Neuronal stem cell (in vitro differentiated cells): ENCODE measurements around the gene BLTP2.
"Not testable (repeated sequence)": the region's sequence is repeated elsewhere in the genome, so short reads cannot be mapped to it uniquely, and the experiment has no call there.

Source experiments
- DNase-seq: peaks from one replicate; pipeline ENCODE4 v3.0.0-alpha.2; 2013; ENCODE audit warnings: low spot score
- H2AFZ ChIP-seq: one replicate; pipeline ENCODE4 v1.6.1; 2013; ENCODE audit warnings: mild to moderate bottlenecking, low read length, inconsistent platforms
- H2AK5ac ChIP-seq: 2 replicates; pipeline ENCODE4 v1.6.1; 2013; ENCODE audit warnings: low read depth, mild to moderate bottlenecking, inconsistent platforms, low read length, moderate library complexity, mixed read lengths
- H2BK120ac ChIP-seq: 2 replicates; pipeline ENCODE4 v1.6.1; 2013; ENCODE audit warnings: low read depth, mild to moderate bottlenecking, inconsistent platforms, low read length, moderate library complexity, mixed read lengths
- H2BK12ac ChIP-seq: one replicate; pipeline ENCODE4 v1.6.1; 2013; ENCODE audit warnings: low read length, inconsistent platforms
- H2BK15ac ChIP-seq: 2 replicates; pipeline ENCODE4 v1.6.1; 2013; ENCODE audit warnings: mild to moderate bottlenecking, low read length, inconsistent platforms, mixed read lengths
- H2BK5ac ChIP-seq: one replicate; pipeline ENCODE4 v1.6.1; 2013; ENCODE audit warnings: inconsistent platforms, mild to moderate bottlenecking, low read length, moderate library complexity
- H3K14ac ChIP-seq: one replicate; pipeline ENCODE4 v1.6.1; 2013; ENCODE audit warnings: low read length, inconsistent platforms
- H3K18ac ChIP-seq: 2 replicates; pipeline ENCODE4 v1.6.1; 2013; ENCODE audit warnings: low read length, inconsistent platforms
- H3K23ac ChIP-seq: 2 replicates; pipeline ENCODE4 v1.6.1; 2013; ENCODE audit warnings: low read depth, mild to moderate bottlenecking, mixed read lengths, low read length, inconsistent platforms; ENCODE audit not compliant: poor library complexity
- H3K27ac ChIP-seq: replicated peaks from 3 replicates; pipeline ENCODE4 v1.5.1; 2013; ENCODE audit warnings: low read length, inconsistent platforms
- H3K27me3 ChIP-seq, 3 experiments: 2 replicates each; pipeline ENCODE4 v1.6.1; 2013; ENCODE audit warnings: low read length in 3 of 3, mild to moderate bottlenecking in 2 of 3, inconsistent platforms in 1 of 3, low read depth in 1 of 3, mixed read lengths in 1 of 3, moderate library complexity in 1 of 3; ENCODE audit not compliant: control insufficient read depth in 3 of 3, insufficient read depth in 3 of 3
- H3K36me3 ChIP-seq, 2 donors: replicated peaks in 1 of 2; 2 replicates each; pipeline ENCODE4 v1.6.1; 2013; ENCODE audit warnings: low read length in 2 of 2; ENCODE audit not compliant: control insufficient read depth in 2 of 2, insufficient read depth in 2 of 2
- H3K4ac ChIP-seq: 2 replicates; pipeline ENCODE4 v1.6.1; 2013; ENCODE audit warnings: inconsistent platforms, mild to moderate bottlenecking, low read length, moderate library complexity
- H3K4me1 ChIP-seq, 2 donors: 1 replicate in 1 of 2; 2 replicates in 1 of 2; pipeline ENCODE4 v1.6.1; 2013; ENCODE audit warnings: low read length in 2 of 2, low read depth in 1 of 2; ENCODE audit not compliant: control insufficient read depth in 2 of 2, insufficient read depth in 1 of 2
- H3K4me2 ChIP-seq: one replicate; pipeline ENCODE4 v1.6.1; 2013; ENCODE audit warnings: mild to moderate bottlenecking, low read length, inconsistent platforms; ENCODE audit not compliant: insufficient read depth, poor library complexity, severe bottlenecking
- H3K4me3 ChIP-seq, 2 donors: 2 replicates each; pipeline ENCODE4 v1.5.1; 2013; ENCODE audit warnings: low read length in 2 of 2, mild to moderate bottlenecking in 2 of 2, inconsistent platforms in 1 of 2, moderate library complexity in 1 of 2
- H3K79me1 ChIP-seq: one replicate; pipeline ENCODE4 v1.6.1; 2013; ENCODE audit warnings: low read depth, mild to moderate bottlenecking, inconsistent platforms, low read length, moderate library complexity
- H3K9ac ChIP-seq: one replicate; pipeline ENCODE4 v1.6.1; 2013; ENCODE audit warnings: mild to moderate bottlenecking, low read depth, low read length, inconsistent platforms; ENCODE audit not compliant: poor library complexity
- H3K9me3 ChIP-seq, 2 donors: replicated peaks in 1 of 2; 2 replicates each; pipeline versions ENCODE3 to v1.6.1; 2013; ENCODE audit warnings: low read length in 2 of 2, mild to moderate bottlenecking in 2 of 2, inconsistent platforms in 1 of 2, low read depth in 1 of 2, mixed read lengths in 1 of 2, moderate library complexity in 1 of 2; ENCODE audit not compliant: control insufficient read depth in 2 of 2, insufficient read depth in 1 of 2
- H4K8ac ChIP-seq: one replicate; pipeline ENCODE4 v1.6.1; 2013; ENCODE audit warnings: low read depth, mild to moderate bottlenecking, inconsistent platforms, low read length, moderate library complexity
- H4K91ac ChIP-seq: one replicate; pipeline ENCODE4 v1.6.1; 2013; ENCODE audit warnings: low read length, low read depth, mild to moderate bottlenecking, inconsistent platforms; ENCODE audit not compliant: poor library complexity
- WGBS, 2 donors: extraction: QIAGEN DNeasy Blood & Tissue Kit; methylation state at CpG; one replicate each; pipeline ENCODE4 v1.1.7; 2013; ENCODE audit warnings: missing lambda C conversion rate in 2 of 2, mixed read lengths in 1 of 2; ENCODE audit not compliant: insufficient read length in 2 of 2, insufficient replicate concordance in 1 of 2; ENCODE audit errors: extremely low coverage in 2 of 2; 5-methylcytosine and 5-hydroxymethylcytosine counted together

The BLTP2 gene

GRCh38 chr17:28604031-28604430 is 40.9 kb downstream of the BLTP2 start:
- H3K14ac ChIP-seq, H3K18ac ChIP-seq, H3K4me3 ChIP-seq, H3K9me3 ChIP-seq, H2AK5ac ChIP-seq, H3K27me3 ChIP-seq, H2BK5ac ChIP-seq, H3K23ac ChIP-seq, H2AFZ ChIP-seq, H3K27ac ChIP-seq, H2BK120ac ChIP-seq, H3K4me2 ChIP-seq, H3K9ac ChIP-seq, H4K91ac ChIP-seq, H3K79me1 ChIP-seq, H4K8ac ChIP-seq, DNase-seq, H3K4ac ChIP-seq, H2BK12ac ChIP-seq, H2BK15ac ChIP-seq, H3K4me1 ChIP-seq: not testable (repeated sequence)
- H3K36me3 ChIP-seq, result peaks cover 0 to 35% of the 10 kb centered on the region in 2 donors
- no CpG with 5 or more reads among the region's 31 CpGs for WGBS, 2 donors

- H3K4me2 ChIP-seq, result peak overlapping the region; percentile 74
- H3K14ac ChIP-seq, result peak overlapping the region; percentile 97
- peaks cover 9 to 12% of the 10 kb centered on the region in 2 donors for H3K4me1 ChIP-seq
- H3K9ac ChIP-seq, result peak overlapping the region; percentile 88
- peak overlapping the region; percentile 44 for H3K27ac ChIP-seq
- peak overlapping the region; percentile 62 for H2BK15ac ChIP-seq
- H2BK120ac ChIP-seq, result peak overlapping the region; percentile 87
- peak overlapping the region; percentile 80 for H3K18ac ChIP-seq
- peak overlapping the region; percentile 75 for H2BK12ac ChIP-seq
- H3K36me3 ChIP-seq, result peaks cover 2 to 38% of the 10 kb centered on the region in 2 donors
- no peak overlapping the region for H4K8ac ChIP-seq
- H2AFZ ChIP-seq, result peak overlapping the region; percentile 90
- WGBS, 2 donors, result no CpG with 5 or more reads among the region's 40 CpGs
- H3K27me3 ChIP-seq, result peaks cover 0 to 4% (median 0%) of the 10 kb centered on the region in 3 experiments
- no peak overlapping the region for H3K4ac ChIP-seq
- H3K9me3 ChIP-seq, result no peaks in the 10 kb centered on the region
- no peak for DNase-seq
- no peak overlapping the region for H2AK5ac ChIP-seq
- H3K23ac ChIP-seq, result peak overlapping the region; percentile 97
- no peak overlapping the region for H2BK5ac ChIP-seq
- peak overlapping the region; percentile 81 to 82 for H3K4me3 ChIP-seq
- no peak overlapping the region for H4K91ac ChIP-seq
- peaks cover 2% of the 10 kb centered on the region for H3K79me1 ChIP-seq
Observed at GRCh38 chr17:28599311-28600184, 45.4 kb downstream of the BLTP2 start.

GRCh38 chr17:28598799-28599310 is 46.1 kb downstream of the BLTP2 start, which contains the start of gene SPAG5:
Gene SPAG5, minus strand, starts transcription at chr17:28599025. Its CDS starts 79 bp downstream, at chr17:28598946.
- H4K91ac ChIP-seq, result no peak within 1 kb of the TSS
- no CpG with 5 or more reads among the region's 44 CpGs for WGBS, 2 donors
- H3K36me3 ChIP-seq, result peaks cover 2 to 43% of the 10 kb centered on the region in 2 donors
- H3K9ac ChIP-seq, result peak within 1 kb of the TSS; percentile 92
- peak within 1 kb of the TSS; percentile 60 for H3K27ac ChIP-seq
- DNase-seq, result peak; percentile 90
- H4K8ac ChIP-seq, result no peak within 1 kb of the TSS
- H3K4me1 ChIP-seq, result peaks cover 9 to 12% of the 10 kb centered on the region in 2 donors
- peak within 1 kb of the TSS; percentile 90 for H2AFZ ChIP-seq
- peak within 1 kb of the TSS; percentile 81 to 92 for H3K4me3 ChIP-seq
- no peak within 1 kb of the TSS for H2AK5ac ChIP-seq
- H2BK120ac ChIP-seq, result peak within 1 kb of the TSS; percentile 87
- peak within 1 kb of the TSS; percentile 74 for H3K4me2 ChIP-seq
- peak within 1 kb of the TSS; percentile 98 for H2BK5ac ChIP-seq
- H3K4ac ChIP-seq, result peak within 1 kb of the TSS; percentile 95
- H3K23ac ChIP-seq, result peak within 1 kb of the TSS; percentile 97
- peak within 1 kb of the TSS; percentile 62 for H2BK15ac ChIP-seq
- H3K27me3 ChIP-seq, result peaks cover 0 to 4% (median 0%) of the 10 kb centered on the region in 3 experiments
- H2BK12ac ChIP-seq, result peak within 1 kb of the TSS; percentile 75
- H3K18ac ChIP-seq, result peak within 1 kb of the TSS; percentile 96
- H3K9me3 ChIP-seq, result no peaks in the 10 kb centered on the region
- H3K79me1 ChIP-seq, result peaks cover 2% of the 10 kb centered on the region
- H3K14ac ChIP-seq, result peak within 1 kb of the TSS; percentile 97

- no peak overlapping the region for H2BK15ac ChIP-seq
Observed at GRCh38 chr17:28598389-28598788, 46.6 kb downstream of the BLTP2 start.

More at GRCh38 chr17:28598389-28598788, 46.6 kb downstream of the BLTP2 start:
- no peak overlapping the region for H2BK120ac ChIP-seq
- peaks cover 0 to 4% (median 0%) of the 10 kb centered on the region in 3 experiments for H3K27me3 ChIP-seq
- H3K9me3 ChIP-seq, result no peaks in the 10 kb centered on the region
- peak overlapping the region; percentile 81 to 92 for H3K4me3 ChIP-seq
- H3K79me1 ChIP-seq, result peaks cover 2% of the 10 kb centered on the region
- H3K18ac ChIP-seq, result peak overlapping the region; percentile 96
- no peak overlapping the region for H4K8ac ChIP-seq
- H2BK5ac ChIP-seq, result peak overlapping the region; percentile 98
- no peak overlapping the region for H4K91ac ChIP-seq
- no peak overlapping the region for H2AK5ac ChIP-seq
- H3K14ac ChIP-seq, result no peak overlapping the region
- peak overlapping the region; percentile 97 for H3K23ac ChIP-seq
- H3K9ac ChIP-seq, result peak overlapping the region; percentile 92
- H2AFZ ChIP-seq, result peak overlapping the region; percentile 90
- H3K4me2 ChIP-seq, result peak overlapping the region; percentile 74
- peaks cover 9 to 12% of the 10 kb centered on the region in 2 donors for H3K4me1 ChIP-seq
- peaks cover 3 to 47% of the 10 kb centered on the region in 2 donors for H3K36me3 ChIP-seq
- no peak overlapping the region for H2BK12ac ChIP-seq
- peak overlapping the region; percentile 60 for H3K27ac ChIP-seq
- no peak for DNase-seq
- H3K4ac ChIP-seq, result peak overlapping the region; percentile 95
- no CpG with 5 or more reads among the region's 17 CpGs for WGBS, 2 donors
